IPS-18c (cell line): ENCODE measurements around the gene MYO16.
"Not testable (repeated sequence)": the region's sequence is repeated elsewhere in the genome, so short reads cannot be mapped to it uniquely, and the experiment has no call there.

ENCODE experiments used
- H3K4me3 ChIP-seq: 2 replicates; pipeline ENCODE4 v1.7.0; 2013; ENCODE audit warnings: low read depth, mild to moderate bottlenecking, low read length, moderate library complexity; ENCODE audit not compliant: insufficient read depth
- H3K9me3 ChIP-seq: one replicate; pipeline ENCODE4 v1.6.1; 2013; ENCODE audit warnings: mild to moderate bottlenecking, low read length, moderate library complexity; ENCODE audit not compliant: control insufficient read depth, insufficient read depth

MYO16 gene

DNA sequence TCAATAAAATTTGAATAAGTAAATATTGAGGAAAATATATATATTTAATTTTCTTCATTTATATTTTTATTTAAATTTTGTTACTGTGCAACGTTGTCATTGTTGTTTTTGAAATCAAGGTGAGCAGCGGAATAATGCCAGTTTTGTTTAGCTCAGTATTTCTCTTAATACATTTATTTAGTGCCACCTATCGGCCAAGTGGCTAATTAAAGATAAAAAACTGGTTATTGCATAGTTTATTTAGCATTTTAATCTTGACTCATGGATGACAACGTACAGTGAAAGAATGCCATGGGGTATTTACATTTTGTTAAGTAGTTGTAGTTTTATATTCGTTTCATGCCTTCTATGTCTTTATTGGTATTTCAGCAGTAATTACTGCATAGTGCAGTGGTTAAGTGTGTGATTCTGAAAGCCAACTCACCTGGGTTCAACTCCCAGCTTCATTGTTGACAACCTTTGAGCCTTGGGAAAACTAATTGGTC lies 265.9 kb downstream of the MYO16 start:
- H3K9me3 ChIP-seq: no peaks in the 10 kb centered on the region
- H3K4me3 ChIP-seq: no peak overlapping the region

- no peaks in the 10 kb centered on the region for H3K9me3 ChIP-seq
- no peak overlapping the region for H3K4me3 ChIP-seq
Measured at GRCh38 chr13:108897955-108898354, 268.5 kb downstream of the MYO16 start.

- H3K4me3 ChIP-seq: no peak overlapping the region
- H3K9me3 ChIP-seq: no peaks in the 10 kb centered on the region
Measured at GRCh38 chr13:108902405-108903155, 273.2 kb downstream of the MYO16 start.

GRCh38 chr13:108903613-108904012 lies 274.2 kb downstream of the MYO16 start:
- Histone ChIP-seq H3K9me3 (no peaks in the 10 kb centered on the region), H3K4me3 (no peak overlapping the region)

DNA sequence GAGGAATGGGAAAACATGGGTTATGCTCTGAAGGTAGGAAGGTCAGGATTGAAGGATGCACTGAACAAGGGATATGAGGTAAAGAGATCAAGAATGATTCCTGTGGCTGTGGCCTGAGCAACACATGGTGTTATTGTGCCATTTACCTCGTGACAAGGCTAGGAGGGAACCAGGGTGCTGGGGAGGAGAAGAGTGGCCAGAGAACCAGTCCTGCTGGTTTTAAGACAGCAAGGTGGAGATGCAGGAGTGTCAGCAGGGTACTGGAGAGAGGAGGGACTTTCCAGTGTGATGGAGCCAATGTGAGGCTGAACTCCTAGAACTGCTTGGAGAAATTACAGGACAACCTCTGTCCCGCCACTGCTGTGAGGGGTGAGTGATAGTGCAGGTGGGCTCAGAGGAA lies 282.4 kb downstream of the MYO16 start:
- H3K4me3 ChIP-seq: no peak overlapping the region
- no peaks in the 10 kb centered on the region for H3K9me3 ChIP-seq

GRCh38 chr13:108913731-108914130 lies 284.3 kb downstream of the MYO16 start:
- H3K9me3 ChIP-seq, H3K4me3 ChIP-seq: not testable (repeated sequence)

- Histone ChIP-seq H3K4me3 (no peak overlapping the region), H3K9me3 (no peaks in the 10 kb centered on the region)
Measured at GRCh38 chr13:108915095-108915633, 285.8 kb downstream of the MYO16 start.

- no peak overlapping the region for H3K4me3 ChIP-seq
Measured at GRCh38 chr13:108915634-108916512, 286.5 kb downstream of the MYO16 start.

DNA sequence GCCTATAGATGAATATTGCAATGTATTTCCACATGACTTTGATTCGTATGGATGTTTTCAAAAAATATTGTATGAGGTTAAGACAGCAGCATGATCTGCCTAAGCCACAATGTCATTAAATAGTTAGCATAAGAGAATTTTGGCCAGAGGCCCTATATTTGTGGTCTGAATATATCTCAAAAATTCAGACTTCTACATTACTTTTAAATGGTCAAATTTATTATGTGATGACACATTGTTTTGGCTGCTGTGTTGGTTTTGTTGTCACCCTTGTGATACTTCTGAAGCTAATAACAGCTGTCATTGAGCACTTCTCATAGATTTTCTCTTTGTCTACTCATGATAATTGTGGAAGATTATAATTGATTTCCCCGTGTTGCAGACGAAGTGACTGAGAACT lies 288.2 kb downstream of the MYO16 start:
- Histone ChIP-seq H3K4me3 (no peak overlapping the region), H3K9me3 (no peaks in the 10 kb centered on the region)

More at GRCh38 chr13:108915634-108916512, 286.5 kb downstream of the MYO16 start:
- H3K9me3 ChIP-seq: no peaks in the 10 kb centered on the region

DNA sequence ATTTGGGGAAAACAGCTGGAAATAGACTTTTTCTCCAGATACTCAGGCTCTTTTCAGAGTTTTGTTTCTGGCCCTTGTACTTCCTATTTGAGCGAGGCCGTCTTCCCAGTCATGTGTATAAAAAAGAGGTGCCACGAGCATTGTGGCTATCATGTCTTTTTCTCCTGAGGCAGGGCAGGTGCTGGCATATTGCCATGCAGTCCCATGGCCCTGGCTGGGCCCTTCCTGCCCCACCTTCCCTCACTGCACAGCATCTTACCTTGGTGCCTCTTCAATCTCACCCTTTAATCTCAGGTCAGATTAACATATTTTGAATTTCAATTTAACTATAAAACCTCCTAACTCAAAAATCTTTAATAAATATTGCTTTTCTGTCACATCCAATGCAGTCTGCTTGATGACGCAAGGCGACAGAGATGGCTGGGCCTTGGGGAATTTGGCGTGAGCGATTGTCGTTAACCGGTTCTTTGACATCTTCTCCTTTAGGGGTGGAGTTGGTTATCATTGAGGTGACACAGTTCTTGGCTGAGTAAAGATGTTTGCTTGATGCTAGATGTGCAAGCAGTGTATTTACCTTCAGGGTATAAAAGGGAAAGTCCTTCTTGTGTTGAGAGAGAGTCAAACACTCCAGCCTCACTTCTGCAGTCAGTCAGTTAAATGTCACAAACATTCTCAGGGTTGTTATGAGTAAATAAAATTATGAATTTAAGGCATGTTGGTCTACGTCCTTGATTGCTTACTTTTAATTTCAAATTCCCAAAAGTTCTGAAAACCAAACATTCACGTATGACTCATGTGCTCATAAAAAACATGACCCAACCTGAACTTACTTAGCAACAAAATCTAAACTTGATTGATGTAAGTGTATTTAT lies 289.9 kb downstream of the MYO16 start:
- Histone ChIP-seq H3K4me3 (no peak overlapping the region), H3K9me3 (no peaks in the 10 kb centered on the region)

DNA sequence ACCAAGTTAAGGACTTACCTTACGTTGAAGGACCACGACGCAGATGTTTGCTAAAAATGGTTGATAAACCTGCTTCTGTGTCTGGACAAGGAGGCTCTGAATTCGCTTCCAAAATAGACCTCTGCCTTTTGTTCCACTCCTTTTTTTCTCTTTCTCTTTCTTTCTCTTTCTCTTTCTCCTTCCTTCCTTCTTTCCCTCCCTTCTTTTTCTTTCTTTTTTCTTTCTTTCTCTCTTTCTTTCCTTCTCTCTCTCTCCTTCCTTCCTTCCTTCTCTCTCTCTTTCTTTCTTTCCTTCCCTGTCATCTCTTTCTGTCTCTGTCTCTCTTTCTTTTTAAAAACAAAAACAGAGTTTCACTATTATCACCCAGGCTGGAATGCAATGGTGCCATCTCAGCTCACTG lies 290.7 kb downstream of the MYO16 start:
- H3K4me3 ChIP-seq: no peak overlapping the region
- no peaks in the 10 kb centered on the region for H3K9me3 ChIP-seq

GRCh38 chr13:108921238-108921637 lies 291.8 kb downstream of the MYO16 start:
- no peak overlapping the region for H3K4me3 ChIP-seq

GRCh38 chr13:108922108-108922507 lies 292.7 kb downstream of the MYO16 start:
- H3K9me3 ChIP-seq: no peaks in the 10 kb centered on the region
- no peak overlapping the region for H3K4me3 ChIP-seq

More at GRCh38 chr13:108921238-108921637, 291.8 kb downstream of the MYO16 start:
- H3K9me3 ChIP-seq: no peaks in the 10 kb centered on the region

DNA sequence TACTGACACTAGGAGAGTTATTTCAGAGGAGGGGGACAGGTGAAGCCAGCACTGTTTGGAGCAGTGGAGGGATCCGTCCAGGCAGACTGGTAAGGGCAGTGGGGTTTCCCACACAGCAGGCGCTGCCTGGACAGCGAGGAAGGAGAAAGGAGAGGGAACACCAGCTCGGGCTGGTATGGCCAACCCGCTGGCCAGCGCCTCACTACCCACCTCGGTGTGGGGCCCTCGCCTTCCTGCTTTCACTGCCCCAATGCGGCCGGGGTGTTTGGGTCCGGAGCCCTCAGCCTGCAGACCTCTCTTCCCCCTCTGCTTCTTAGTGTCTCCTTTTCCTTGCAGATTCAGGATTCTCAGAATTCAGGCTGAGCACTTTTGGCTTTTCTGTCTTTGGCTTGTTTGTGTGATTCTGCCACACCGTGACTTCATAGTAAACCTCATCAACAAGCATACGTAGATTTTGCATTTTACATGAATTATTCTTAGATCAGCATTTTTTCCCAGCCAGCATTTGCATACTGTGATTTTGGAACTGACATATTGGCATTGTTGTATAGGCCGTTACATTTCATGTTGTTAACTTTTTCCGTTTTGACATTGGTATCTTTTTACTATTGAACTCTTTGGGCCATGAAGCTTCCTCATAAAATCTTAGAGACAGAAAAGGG lies 294.1 kb downstream of the MYO16 start:
- Histone ChIP-seq H3K4me3 (no peak overlapping the region), H3K9me3 (no peaks in the 10 kb centered on the region)

DNA sequence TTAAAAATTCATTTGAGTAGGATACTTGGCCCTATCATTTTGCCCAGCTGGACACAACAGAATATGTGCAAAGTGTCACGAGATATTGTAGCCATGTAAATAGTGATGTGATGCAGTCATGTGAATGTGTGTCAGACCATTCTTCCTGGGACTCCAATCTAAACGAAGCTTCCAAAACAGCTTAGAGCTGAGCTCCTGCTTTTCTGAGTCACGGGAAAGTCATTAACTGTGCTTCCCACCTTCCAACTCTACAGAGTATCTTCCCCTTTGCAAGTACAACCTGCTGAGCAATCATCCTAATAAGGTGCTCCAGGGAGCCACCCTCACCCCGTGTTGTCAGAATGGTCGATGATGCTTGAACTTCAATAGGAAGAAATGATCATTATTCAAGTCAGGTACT lies 294.7 kb downstream of the MYO16 start:
- Histone ChIP-seq H3K9me3 (no peaks in the 10 kb centered on the region), H3K4me3 (no peak overlapping the region)

- Histone ChIP-seq H3K4me3 (no peak overlapping the region), H3K9me3 (no peaks in the 10 kb centered on the region)
Measured at GRCh38 chr13:108924541-108924940, 295.1 kb downstream of the MYO16 start.
